Lung (tissue), 12 donors: ENCODE results near the gene KLF17. TPM values are rescaled to one million over a fixed set of nuclear protein-coding genes. Genes with fewer than 3 reads are reported as not detected.

Source experiments
- ATAC-seq: fragments of 200-7000 bp; cut with Tn5 transposase; one replicate; pipeline ENCODE4 v1.9.1; 2020; ENCODE audit warnings: moderate number of reproducible peaks; ENCODE audit not compliant: insufficient read depth, low FRiP score
- DNase-seq, 3 donors: peaks; one replicate each; pipeline ENCODE4 v3.0.0-alpha.2; 2013 to 2017
- H3K27ac ChIP-seq, 2 donors: one replicate each; pipeline ENCODE4 v1.5.1; 2013; ENCODE audit warnings: mild to moderate bottlenecking in 2 of 2, moderate library complexity in 2 of 2, control low read depth in 1 of 2, inconsistent platforms in 1 of 2, low read depth in 1 of 2, low read length in 1 of 2
- H3K27me3 ChIP-seq, 3 donors: one replicate each; pipeline ENCODE4 v1.5.1; 2013; ENCODE audit warnings: low read length in 2 of 3; ENCODE audit not compliant: control insufficient read depth in 3 of 3, insufficient read depth in 3 of 3
- H3K36me3 ChIP-seq, 4 donors: one replicate each; pipeline ENCODE4 v1.5.1; 2013; ENCODE audit warnings: low read length in 4 of 4, mild to moderate bottlenecking in 1 of 4, moderate library complexity in 1 of 4; ENCODE audit not compliant: control insufficient read depth in 4 of 4, insufficient read depth in 4 of 4
- H3K4me1 ChIP-seq, 5 donors: one replicate each; pipeline ENCODE4 v1.5.1; 2013; ENCODE audit warnings: low read length in 5 of 5, mild to moderate bottlenecking in 2 of 5, moderate library complexity in 1 of 5; ENCODE audit not compliant: control insufficient read depth in 5 of 5, insufficient read depth in 5 of 5
- H3K4me3 ChIP-seq: one replicate; pipeline ENCODE4 v1.5.1; 2013; ENCODE audit warnings: mild to moderate bottlenecking, control low read depth, moderate library complexity
- H3K9ac ChIP-seq, 2 donors: one replicate each; pipeline ENCODE4 v1.5.1; 2013; ENCODE audit warnings: low read length in 2 of 2, control low read depth in 1 of 2; ENCODE audit not compliant: insufficient read depth in 1 of 2
- H3K9me3 ChIP-seq, 4 donors: one replicate each; pipeline ENCODE4 v1.5.1; 2013; ENCODE audit warnings: low read length in 3 of 4, mild to moderate bottlenecking in 1 of 4, moderate library complexity in 1 of 4; ENCODE audit not compliant: control insufficient read depth in 4 of 4, insufficient read depth in 3 of 4
- WGBS, 2 donors: extraction: QIAGEN DNeasy Blood & Tissue Kit; methylation state at CpG; one replicate each; pipeline ENCODE4 v1.1.7; 2013; 5-methylcytosine and 5-hydroxymethylcytosine counted together
- polyA plus RNA-seq, 2 donors: library from polyadenylated mRNA; stranded (reverse); fragments of 200-250 nt; gene quantifications; one replicate each; pipeline ENCODE4 v1.2.1, GENCODE V29; 2013
- total RNA-seq, 2 donors: library from RNA; depleted of rRNA in 1 of 2; stranded (reverse); fragments of >200 nt in 1 of 2; gene quantifications; one replicate each; pipeline ENCODE4 v1.2.1, GENCODE V29; 2014 to 2021
- TF ChIP-seq, protein P1 (sequence below): IDR thresholded peaks from 2 replicates; pipeline ENCODE4 v1.5.1; 2012; ENCODE audit warnings: mild to moderate bottlenecking; ENCODE audit errors: control extremely low read depth, extremely low read depth
- donor health status: control.
- donor health status: control.
- donor health status: Bipolar disorder and iron deficiency.
- donor health status: healthy.
- donor health status: DM: yes; HTN: yes; CAD: no.

KLF17 gene
- total and polyA plus RNA-seq, 4 donors: 0.14 to 0.28 (median 0.21) TPM; not detected in 1

DNA sequence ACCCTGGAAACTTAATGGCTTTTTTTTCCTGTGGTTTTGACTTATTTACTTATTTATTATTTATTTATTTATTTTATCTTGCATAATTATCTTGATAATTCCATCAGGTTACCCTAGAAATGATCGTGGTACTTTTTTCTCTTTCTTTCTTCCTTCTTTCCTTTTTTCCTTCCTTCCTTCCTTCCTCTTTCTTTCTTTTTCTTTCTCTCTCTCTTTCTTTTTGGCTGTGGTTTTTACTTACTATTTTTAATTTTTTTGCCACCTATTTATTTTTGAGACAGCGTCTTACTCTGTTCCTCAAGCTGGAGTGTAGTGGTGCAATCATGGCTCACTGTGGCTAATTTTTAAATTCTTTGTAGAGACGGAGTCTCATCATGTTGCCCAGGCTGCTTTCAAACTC is 29.0 kb downstream of the KLF17 start:
- no peak overlapping the region for H3K27ac ChIP-seq
- TF ChIP-seq, protein P1, sequence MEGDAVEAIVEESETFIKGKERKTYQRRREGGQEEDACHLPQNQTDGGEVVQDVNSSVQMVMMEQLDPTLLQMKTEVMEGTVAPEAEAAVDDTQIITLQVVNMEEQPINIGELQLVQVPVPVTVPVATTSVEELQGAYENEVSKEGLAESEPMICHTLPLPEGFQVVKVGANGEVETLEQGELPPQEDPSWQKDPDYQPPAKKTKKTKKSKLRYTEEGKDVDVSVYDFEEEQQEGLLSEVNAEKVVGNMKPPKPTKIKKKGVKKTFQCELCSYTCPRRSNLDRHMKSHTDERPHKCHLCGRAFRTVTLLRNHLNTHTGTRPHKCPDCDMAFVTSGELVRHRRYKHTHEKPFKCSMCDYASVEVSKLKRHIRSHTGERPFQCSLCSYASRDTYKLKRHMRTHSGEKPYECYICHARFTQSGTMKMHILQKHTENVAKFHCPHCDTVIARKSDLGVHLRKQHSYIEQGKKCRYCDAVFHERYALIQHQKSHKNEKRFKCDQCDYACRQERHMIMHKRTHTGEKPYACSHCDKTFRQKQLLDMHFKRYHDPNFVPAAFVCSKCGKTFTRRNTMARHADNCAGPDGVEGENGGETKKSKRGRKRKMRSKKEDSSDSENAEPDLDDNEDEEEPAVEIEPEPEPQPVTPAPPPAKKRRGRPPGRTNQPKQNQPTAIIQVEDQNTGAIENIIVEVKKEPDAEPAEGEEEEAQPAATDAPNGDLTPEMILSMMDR: no peak
- H3K9ac ChIP-seq: no peak overlapping the region
- no peak for DNase-seq
- H3K4me1 ChIP-seq: no peaks in the 10 kb centered on the region
- no peak for ATAC-seq
- no peak overlapping the region for H3K4me3 ChIP-seq
- H3K36me3 ChIP-seq: no peaks in the 10 kb centered on the region
- H3K27me3 ChIP-seq: peaks cover 0 to 3% (median 0%) of the 10 kb centered on the region in 3 donors
- H3K9me3 ChIP-seq: peaks cover 0 to 14% (median 7%) of the 10 kb centered on the region in 4 donors
- WGBS, 2 donors: 77 to 79% methylated on average over 3 of the region's 3 CpGs

DNA sequence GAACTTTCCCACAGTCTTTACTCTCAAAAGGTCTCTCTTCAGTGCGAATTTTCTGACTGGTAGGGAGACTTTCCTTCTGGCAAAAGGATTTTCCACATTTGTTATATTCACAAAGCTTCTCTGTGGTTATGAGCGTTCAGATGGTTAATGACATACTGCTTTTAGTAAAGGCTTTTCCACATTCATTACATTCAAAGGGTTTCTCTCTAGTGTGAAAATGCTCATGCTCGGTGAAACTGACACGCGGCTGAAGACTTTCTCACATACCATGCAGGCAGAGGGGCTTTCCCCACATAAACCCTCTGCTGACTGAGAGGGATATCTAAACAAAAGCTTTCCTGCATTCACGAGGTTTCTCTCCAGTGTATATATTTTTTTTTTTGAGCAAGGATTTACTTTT is 32.7 kb downstream of the KLF17 start:
- no peaks in the 10 kb centered on the region for H3K36me3 ChIP-seq
- no peak overlapping the region for H3K9ac ChIP-seq
- H3K4me3 ChIP-seq: no peak overlapping the region
- H3K27me3 ChIP-seq: peaks cover 0 to 3% (median 0%) of the 10 kb centered on the region in 3 donors
- no peak for DNase-seq
- WGBS, 2 donors: 61 to 82% methylated on average over 6 of the region's 6 CpGs
- H3K27ac ChIP-seq: no peak overlapping the region
- TF ChIP-seq, protein P1: no peak
- no peak for ATAC-seq
- H3K9me3 ChIP-seq: peaks cover 0 to 4% (median 0%) of the 10 kb centered on the region in 4 donors
- H3K4me1 ChIP-seq: no peaks in the 10 kb centered on the region

DNA sequence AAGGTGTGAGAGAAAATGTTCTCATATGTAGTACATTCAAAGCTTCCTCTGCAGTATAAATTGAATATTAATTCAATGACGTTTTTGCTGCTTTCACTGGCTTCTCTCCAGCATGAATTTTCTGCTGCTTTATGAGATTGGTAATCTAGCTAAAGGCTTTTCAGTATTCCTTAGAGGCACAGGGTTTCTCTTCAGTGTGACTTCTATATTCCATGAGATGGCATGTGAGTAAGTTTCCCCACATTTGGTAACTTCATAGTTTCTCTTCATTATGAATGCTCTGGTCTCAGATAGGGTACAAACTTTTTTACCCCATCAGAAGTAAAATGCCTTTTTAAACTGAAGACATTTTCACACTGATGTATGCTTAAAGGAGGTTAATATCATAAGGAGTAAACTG is 33.2 kb downstream of the KLF17 start:
- H3K27ac ChIP-seq: no peak overlapping the region
- TF ChIP-seq, protein P1: no peak
- no peaks in the 10 kb centered on the region for H3K4me1 ChIP-seq
- H3K4me3 ChIP-seq: no peak overlapping the region
- no peak overlapping the region for H3K9ac ChIP-seq
- no peaks in the 10 kb centered on the region for H3K36me3 ChIP-seq
- H3K9me3 ChIP-seq: peaks cover 0 to under 1% (median 0%) of the 10 kb centered on the region in 4 donors
- DNase-seq: no peak
- no peak for ATAC-seq
- H3K27me3 ChIP-seq: peaks cover 0 to 3% (median 0%) of the 10 kb centered on the region in 3 donors
- WGBS, 2 donors: 53 to 73% methylated on average over 1 of the region's 1 CpG

DNA sequence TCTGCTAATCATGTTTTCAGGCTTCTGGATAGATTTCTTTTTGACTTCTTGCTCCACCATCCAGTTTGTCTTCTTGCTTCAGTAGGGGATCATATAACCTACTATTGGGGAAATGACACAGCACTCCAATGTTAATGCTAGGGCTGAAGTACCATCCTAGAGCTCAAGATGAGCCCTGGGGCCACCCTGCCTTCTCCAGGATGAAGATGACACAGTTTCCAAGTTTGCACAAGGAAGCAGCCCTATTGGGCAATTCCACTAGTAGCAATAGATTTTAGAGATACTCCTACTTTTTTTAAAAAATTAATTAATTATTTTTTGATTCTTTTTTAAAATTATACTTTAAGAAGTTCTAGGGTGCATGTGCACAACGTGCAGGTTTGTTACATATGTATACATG is 34.1 kb downstream of the KLF17 start:
- Histone ChIP-seq H3K4me3 (no peak overlapping the region), H3K9ac (no peak overlapping the region), H3K27me3 (peaks cover 0 to 3% (median 0%) of the 10 kb centered on the region in 3 donors), H3K4me1 (no peaks in the 10 kb centered on the region), H3K9me3 (no peaks in the 10 kb centered on the region), H3K27ac (no peak overlapping the region), H3K36me3 (no peaks in the 10 kb centered on the region)
- WGBS, 2 donors: 86 to 95% methylated on average over 1 of the region's 1 CpG
- ATAC-seq: no peak
- TF ChIP-seq, protein P1: no peak
- DNase-seq: no peak
